Stimulated activated CD8-positive, alpha-beta memory T cell treated with anti-CD3 and anti-CD28 coated beads, Interleukin-7, amount 100 ng/mL, for 1 hour (primary cell): ENCODE data around the gene HBA1.
"Not testable (repeated sequence)": the region's sequence is repeated elsewhere in the genome, so short reads cannot be mapped to it uniquely, and the experiment has no call there.

Experiments
- DNase-seq, 2 donors: peaks; one replicate each; pipeline ENCODE4 v3.0.0-alpha.2; 2020; ENCODE audit warnings: low read depth in 2 of 2

HBA1 gene

DNA sequence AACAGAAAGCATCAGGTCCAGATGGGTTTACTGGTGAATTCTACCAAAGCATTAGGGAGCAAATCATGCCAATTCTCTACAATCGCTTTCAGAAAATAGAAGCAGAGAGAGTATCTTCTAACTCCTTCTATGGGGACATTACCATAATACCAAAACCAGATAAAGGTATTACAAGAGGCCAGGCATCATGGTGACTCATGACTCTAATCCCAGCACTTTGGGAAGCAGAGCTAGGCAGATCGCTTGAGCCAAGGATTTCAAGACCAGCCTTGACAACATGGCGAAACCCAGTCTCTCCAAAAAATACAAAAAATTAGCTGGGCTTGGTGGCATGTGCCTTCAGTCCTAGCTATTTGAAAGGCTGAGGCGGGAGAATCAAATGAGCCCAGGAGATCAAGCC, 26.8 kb downstream of the HBA1 start:
- DNase-seq: no peak

- not testable (repeated sequence) for DNase-seq
Measured at GRCh38 chr16:204046-204445, 27.6 kb downstream of the HBA1 start.

DNA sequence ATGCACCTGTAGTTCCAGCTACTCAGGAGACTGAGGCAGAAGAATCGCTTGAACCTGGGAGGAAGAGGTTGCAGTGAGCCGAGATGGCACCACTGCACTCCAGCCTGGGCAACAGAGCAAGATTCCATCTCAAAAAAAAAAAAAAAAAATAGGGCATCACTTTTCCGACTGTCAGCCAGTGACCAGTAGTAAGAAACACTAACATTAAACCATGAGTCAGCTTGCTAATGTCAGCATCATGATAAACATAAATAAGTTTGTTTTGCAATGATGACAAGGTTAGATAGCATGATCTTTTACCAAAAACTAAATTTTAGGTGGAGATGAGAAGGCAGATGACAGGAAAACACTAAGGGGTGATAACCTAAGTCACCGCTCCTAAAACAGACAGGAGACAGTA, 32.9 kb downstream of the HBA1 start:
- not testable (repeated sequence) for DNase-seq

GRCh38 chr16:211631-212180, 35.2 kb downstream of the HBA1 start:
- DNase-seq: not testable (repeated sequence)

GRCh38 chr16:212999-213398, 36.5 kb downstream of the HBA1 start:
- no peak for DNase-seq

DNA sequence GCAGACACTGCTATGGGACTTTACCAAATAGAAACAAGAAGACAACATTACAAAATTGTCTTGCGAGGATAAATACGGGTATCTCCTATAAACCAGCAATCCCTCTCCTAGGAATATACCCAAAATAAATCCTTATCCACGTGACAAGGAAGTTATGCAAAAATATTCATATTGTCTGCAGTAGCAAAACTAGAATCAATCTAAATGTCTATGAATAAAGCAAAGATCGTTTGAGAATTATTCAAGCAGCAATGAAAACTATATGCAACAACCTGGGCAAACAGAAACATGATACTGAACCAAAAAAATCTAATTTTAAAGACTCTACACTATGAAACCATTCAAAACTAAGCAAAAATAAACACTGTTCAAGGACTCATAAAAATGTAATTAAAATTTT, 43.5 kb downstream of the HBA1 start:
- DNase-seq: no peak
